NT2/D1 (cell line): ENCODE measurements around the gene HOATZ.

ENCODE experiments used
- YY1 ChIP-seq: IDR thresholded peaks from 2 replicates; pipeline ENCODE4 v1.6.1; 2011; ENCODE audit not compliant: insufficient read length, insufficient read depth
- ZNF274 ChIP-seq: IDR thresholded peaks from 2 replicates; pipeline ENCODE4 v1.6.1; 2011; ENCODE audit warnings: mild to moderate bottlenecking, low read depth, low read length

DNA sequence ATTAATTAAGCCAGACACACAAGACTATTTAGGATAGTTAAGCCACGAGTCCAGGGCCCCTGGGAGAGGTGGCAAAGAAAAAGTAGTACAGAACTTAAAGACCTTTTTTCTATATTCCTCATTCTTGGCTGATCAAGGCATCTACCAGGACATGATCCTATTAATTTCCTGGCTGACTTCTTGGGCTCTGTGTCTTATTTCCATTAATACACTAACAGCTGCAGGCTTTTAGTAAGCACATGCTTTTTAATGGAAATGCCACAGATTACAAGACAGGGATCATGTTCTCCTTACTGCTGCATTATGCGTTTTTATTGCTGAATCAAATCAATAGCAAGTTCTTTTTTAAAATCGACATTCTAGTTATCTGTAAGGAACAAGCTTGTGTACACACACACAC lies 37.6 kb upstream of the HOATZ start:
- TF ChIP-seq YY1 = no peak
- TF ChIP-seq ZNF274 = no peak
